ENCODE data around the gene F2RL3. TPM values are rescaled to one million over a fixed set of nuclear protein-coding genes. Genes with fewer than 3 reads are reported as not detected.
A peak's percentile ranks its signal among the peaks of the same experiment; 100 is the strongest.

The F2RL3 gene
- total RNA-seq, 2 donors from 2014 or later = 5.9 to 6.4 TPM

DNA sequence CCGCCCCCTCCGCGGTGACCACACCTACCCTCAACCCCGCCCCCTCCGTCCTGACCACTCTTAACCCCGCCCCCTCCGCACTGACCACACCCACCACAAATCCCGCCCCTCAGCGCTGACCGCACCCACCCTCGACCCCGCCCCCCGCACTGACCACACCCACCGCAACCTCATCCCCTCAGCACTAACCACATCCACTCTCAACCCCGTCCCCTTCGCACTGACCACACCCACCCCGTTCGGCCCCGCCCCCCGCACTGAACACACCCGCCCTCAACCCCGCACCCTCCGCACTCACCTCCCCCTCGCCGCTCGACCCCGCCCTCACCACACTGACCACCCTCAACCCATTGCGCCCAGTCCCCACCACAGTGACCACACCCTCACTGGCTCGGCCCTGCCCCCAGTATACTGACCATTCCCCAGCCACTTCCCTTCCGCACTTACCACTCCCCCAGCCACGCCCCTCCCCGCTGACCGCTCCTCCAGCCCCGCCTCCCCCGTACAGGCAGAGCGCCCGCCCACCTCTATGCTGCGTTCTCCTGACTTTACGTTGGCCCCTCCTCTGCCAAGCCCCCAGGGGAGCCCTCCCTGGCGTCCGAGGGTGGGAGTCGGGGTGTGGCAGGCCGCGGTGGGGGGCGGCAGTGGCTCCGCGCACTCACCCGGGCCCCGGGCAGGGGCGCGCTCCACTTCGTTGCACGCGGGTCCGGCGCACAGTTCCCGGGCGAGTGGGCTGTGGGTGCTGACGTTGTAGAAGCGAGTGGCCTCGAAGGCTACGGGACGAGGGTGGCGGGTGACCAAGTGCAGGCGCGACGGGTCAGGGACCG is 8.4 kb downstream of the F2RL3 start:
- no peaks in the 10 kb centered on the region for H3K36me3 ChIP-seq
- peak overlapping the region; percentile 67 to 81 for H3K27ac ChIP-seq
- H3K4me1 ChIP-seq = peaks cover 0 to 12% of the 10 kb centered on the region in 2 donors
- H3K9me3 ChIP-seq = no peaks in the 10 kb centered on the region
- TF ChIP-seq, protein P1, sequence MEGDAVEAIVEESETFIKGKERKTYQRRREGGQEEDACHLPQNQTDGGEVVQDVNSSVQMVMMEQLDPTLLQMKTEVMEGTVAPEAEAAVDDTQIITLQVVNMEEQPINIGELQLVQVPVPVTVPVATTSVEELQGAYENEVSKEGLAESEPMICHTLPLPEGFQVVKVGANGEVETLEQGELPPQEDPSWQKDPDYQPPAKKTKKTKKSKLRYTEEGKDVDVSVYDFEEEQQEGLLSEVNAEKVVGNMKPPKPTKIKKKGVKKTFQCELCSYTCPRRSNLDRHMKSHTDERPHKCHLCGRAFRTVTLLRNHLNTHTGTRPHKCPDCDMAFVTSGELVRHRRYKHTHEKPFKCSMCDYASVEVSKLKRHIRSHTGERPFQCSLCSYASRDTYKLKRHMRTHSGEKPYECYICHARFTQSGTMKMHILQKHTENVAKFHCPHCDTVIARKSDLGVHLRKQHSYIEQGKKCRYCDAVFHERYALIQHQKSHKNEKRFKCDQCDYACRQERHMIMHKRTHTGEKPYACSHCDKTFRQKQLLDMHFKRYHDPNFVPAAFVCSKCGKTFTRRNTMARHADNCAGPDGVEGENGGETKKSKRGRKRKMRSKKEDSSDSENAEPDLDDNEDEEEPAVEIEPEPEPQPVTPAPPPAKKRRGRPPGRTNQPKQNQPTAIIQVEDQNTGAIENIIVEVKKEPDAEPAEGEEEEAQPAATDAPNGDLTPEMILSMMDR (IDR thresholded peaks at IDR 0.05) = no peak
- no peaks in the 10 kb centered on the region for H3K27me3 ChIP-seq
- peak overlapping the region; percentile 43 to 65 for H3K4me3 ChIP-seq
- DNase-seq (ENCODE audit: low spot score) = peak; percentile 94

DNA sequence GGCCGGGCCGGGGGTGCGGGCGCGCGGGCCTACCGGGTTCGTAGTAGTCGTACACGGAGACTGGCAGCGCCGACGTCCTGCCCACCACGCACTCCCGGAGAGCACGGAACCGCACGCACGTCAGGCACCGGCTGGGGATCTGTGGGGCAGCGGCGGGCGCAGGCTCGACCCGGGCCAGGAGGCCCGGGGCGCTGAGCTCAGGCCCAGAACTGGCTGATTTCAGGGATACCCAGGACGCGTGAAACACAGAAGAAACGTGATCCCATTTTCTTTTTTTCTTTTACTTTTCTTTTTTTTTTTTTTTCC is 9.0 kb downstream of the F2RL3 start:
- DNase-seq (ENCODE audit: low spot score) = no peak
- Histone ChIP-seq H3K9me3 (no peaks in the 10 kb centered on the region), H3K4me3 (peak overlapping the region; percentile 43 to 65), H3K27me3 (no peaks in the 10 kb centered on the region), H3K27ac (peak overlapping the region; percentile 67 to 81), H3K36me3 (no peaks in the 10 kb centered on the region), H3K4me1 (peaks cover 0 to 12% of the 10 kb centered on the region in 2 donors)
- TF ChIP-seq, protein P1 (IDR thresholded peaks at IDR 0.05) = no peak

DNA sequence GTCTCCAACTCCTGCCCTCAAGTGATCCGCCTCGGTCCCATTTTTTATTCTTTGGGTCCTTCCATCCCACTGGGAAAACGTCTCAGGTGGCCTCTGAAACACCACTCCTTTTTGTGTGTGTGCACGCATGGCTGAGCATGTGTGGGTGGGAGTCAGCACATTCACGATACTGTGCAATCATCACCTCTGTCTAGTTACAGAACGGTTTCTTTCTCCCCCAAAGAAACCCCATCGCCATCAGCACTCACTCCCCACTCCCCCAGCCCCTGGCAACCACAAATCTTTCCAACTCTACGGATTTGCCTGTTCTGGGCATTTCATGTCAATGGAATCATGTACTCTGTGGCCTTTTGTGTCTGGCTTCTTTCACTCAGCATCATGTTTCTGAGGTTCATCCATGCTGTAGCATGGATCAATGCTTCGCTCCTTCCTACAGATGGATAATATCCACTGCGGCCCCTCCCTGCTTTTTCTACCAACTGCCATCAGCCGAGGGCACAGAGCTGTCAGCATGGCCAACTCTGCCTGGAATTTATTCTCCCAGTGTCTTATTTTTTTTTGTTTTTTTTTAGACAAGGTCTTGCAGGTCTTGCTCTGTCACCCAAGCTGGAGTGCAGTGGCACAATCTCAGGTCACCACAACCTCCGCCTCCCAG is 9.7 kb downstream of the F2RL3 start:
- DNase-seq (ENCODE audit: low spot score) = no peak
- H3K4me3 ChIP-seq = no peak overlapping the region
- H3K9me3 ChIP-seq = no peaks in the 10 kb centered on the region
- H3K27me3 ChIP-seq = no peaks in the 10 kb centered on the region
- H3K27ac ChIP-seq = no peak overlapping the region
- TF ChIP-seq, protein P1 (IDR thresholded peaks at IDR 0.05) = no peak
- no peaks in the 10 kb centered on the region for H3K36me3 ChIP-seq
- peaks cover 0 to 12% of the 10 kb centered on the region in 2 donors for H3K4me1 ChIP-seq

DNA sequence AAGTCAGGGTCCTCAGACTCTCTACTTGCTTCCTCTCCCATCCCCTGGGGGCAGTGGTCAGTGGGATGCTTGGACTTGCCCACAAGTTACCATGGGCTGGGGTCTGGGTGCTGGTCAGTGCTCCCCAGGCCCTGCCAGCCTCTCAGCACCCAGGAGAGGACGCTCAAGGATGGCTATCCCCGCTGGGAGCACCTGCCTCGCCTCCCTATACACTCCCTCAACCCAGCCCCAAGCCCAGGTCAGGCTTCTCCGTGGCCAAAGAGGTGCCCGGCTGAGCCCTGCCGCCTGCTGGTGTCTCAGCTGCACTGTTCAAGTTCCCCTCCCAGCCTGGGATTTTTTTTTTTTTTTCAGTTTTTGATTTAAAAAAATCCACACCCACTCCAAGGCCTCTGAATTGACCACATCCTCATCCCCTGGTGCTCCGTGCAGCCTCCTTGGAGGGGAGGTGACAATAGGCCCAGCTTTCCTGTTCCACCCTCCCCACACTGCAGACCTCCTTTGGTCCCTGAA is 10.8 kb downstream of the F2RL3 start:
- H3K27me3 ChIP-seq = no peaks in the 10 kb centered on the region
- no peak for DNase-seq (ENCODE audit: low spot score)
- H3K27ac ChIP-seq = no peak overlapping the region
- peaks cover 0 to 12% of the 10 kb centered on the region in 2 donors for H3K4me1 ChIP-seq
- H3K36me3 ChIP-seq = no peaks in the 10 kb centered on the region
- no peak overlapping the region for H3K4me3 ChIP-seq
- H3K9me3 ChIP-seq = no peaks in the 10 kb centered on the region
- TF ChIP-seq, protein P1 (IDR thresholded peaks at IDR 0.05) = peak in 1 of 2 donors; percentile 62

DNA sequence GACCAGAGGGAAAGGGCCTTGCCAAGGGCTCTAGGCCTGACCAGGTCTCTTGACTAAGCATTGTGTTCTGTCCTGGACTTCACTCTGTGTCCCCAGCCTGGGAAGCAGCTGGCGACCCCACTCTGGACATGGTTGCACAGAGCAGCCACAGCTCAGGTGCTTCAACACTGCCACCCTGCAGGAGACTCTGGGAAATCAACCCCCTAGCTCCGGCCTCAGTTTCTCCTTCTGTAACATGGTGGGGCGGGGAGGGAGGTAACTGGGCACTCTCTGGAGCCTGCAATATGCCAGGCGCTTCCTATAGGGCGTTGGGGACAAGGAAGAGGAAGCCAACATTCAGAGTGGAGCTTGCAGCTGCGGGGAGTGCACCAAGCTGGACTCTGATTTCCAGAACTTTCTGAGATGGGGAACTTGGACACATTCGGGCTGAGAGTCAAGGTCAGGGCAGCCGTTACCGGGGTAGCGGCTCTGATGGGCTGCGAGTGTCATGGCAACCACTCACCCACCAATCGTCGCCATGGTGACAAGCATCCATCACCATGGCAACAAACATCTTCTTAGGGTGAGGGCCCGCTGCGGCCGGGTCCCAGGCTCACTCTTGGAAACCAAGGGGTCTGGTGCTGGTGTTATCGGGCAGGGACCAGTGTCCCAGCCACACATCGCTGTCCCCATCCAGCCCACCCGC is 12.8 kb downstream of the F2RL3 start:
- H3K9me3 ChIP-seq = no peaks in the 10 kb centered on the region
- no peaks in the 10 kb centered on the region for H3K27me3 ChIP-seq
- H3K4me1 ChIP-seq = peaks cover 0 to under 1% of the 10 kb centered on the region in 2 donors
- H3K36me3 ChIP-seq = no peaks in the 10 kb centered on the region
- TF ChIP-seq, protein P1 (IDR thresholded peaks at IDR 0.05) = no peak
- no peak overlapping the region for H3K27ac ChIP-seq
- no peak overlapping the region for H3K4me3 ChIP-seq
- no peak for DNase-seq (ENCODE audit: low spot score)

All from right atrium auricular region (tissue), 2 donors.